ENCODE measurements around the gene ACVR1C.

The ACVR1C gene

DNA sequence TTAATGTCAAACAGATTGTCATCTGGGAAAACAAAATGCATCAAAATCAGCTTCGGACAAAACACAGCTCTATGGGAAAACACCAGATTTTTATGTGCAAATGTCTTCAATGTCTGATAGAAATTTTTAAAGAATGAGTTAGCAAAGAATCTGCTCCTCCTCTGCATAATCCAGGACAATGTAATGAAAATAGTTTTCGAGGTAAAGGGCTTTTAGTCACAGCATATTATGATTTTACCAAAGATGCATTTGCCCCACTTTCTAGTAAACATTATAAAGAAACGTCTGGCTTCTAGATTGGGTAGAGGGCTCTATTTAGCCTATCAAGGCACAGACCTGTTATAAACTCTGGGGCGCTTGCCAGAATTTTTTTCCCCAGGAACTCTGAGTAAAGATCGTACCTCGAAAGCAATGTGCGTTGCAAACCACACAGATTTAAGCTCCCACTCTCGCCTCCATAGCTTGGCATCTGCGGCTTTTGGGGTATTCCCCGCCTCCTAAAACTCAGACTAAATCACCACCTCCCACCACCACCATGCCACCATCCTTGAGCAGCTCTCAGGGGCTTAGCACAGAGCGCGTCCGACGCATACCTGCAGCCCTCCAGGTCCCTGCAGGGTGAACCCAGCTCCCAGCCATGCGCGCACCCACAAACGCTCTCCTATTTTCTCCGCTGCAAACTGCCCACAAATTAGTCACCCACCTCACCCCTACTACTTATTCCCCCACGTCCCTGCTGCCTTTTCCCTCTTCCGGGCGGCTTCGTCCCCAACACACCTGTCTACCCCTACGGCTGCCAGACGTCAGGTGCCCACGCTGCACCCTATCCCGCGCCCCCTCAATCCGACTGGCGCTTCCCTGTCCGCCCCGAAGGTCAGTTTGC, 829 bp downstream of the ACVR1C start:
- TF ChIP-seq POLR2AphosphoS5 (IDR thresholded peaks at IDR 0.05; ENCODE audit: low read depth, low read length) = no peak
- TF ChIP-seq, protein P1, sequence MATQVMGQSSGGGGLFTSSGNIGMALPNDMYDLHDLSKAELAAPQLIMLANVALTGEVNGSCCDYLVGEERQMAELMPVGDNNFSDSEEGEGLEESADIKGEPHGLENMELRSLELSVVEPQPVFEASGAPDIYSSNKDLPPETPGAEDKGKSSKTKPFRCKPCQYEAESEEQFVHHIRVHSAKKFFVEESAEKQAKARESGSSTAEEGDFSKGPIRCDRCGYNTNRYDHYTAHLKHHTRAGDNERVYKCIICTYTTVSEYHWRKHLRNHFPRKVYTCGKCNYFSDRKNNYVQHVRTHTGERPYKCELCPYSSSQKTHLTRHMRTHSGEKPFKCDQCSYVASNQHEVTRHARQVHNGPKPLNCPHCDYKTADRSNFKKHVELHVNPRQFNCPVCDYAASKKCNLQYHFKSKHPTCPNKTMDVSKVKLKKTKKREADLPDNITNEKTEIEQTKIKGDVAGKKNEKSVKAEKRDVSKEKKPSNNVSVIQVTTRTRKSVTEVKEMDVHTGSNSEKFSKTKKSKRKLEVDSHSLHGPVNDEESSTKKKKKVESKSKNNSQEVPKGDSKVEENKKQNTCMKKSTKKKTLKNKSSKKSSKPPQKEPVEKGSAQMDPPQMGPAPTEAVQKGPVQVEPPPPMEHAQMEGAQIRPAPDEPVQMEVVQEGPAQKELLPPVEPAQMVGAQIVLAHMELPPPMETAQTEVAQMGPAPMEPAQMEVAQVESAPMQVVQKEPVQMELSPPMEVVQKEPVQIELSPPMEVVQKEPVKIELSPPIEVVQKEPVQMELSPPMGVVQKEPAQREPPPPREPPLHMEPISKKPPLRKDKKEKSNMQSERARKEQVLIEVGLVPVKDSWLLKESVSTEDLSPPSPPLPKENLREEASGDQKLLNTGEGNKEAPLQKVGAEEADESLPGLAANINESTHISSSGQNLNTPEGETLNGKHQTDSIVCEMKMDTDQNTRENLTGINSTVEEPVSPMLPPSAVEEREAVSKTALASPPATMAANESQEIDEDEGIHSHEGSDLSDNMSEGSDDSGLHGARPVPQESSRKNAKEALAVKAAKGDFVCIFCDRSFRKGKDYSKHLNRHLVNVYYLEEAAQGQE (IDR thresholded peaks at IDR 0.05; ENCODE audit: insufficient read depth in 1 of 2, low read depth in 2 of 2, low read length in 2 of 2) = no peak
- no peak for TF ChIP-seq SIN3A (IDR thresholded peaks at IDR 0.05; ENCODE audit: borderline replicate concordance, insufficient read depth, low read length)
- TF ChIP-seq TAF1 (IDR thresholded peaks at IDR 0.05; ENCODE audit: borderline replicate concordance, insufficient read depth, low read length) = no peak
- TF ChIP-seq FOXP2 (optimal IDR thresholded peaks at IDR 0.05; ENCODE audit: borderline replicate concordance, extremely low read depth, extremely low read length, insufficient read depth) = no peak

DNA sequence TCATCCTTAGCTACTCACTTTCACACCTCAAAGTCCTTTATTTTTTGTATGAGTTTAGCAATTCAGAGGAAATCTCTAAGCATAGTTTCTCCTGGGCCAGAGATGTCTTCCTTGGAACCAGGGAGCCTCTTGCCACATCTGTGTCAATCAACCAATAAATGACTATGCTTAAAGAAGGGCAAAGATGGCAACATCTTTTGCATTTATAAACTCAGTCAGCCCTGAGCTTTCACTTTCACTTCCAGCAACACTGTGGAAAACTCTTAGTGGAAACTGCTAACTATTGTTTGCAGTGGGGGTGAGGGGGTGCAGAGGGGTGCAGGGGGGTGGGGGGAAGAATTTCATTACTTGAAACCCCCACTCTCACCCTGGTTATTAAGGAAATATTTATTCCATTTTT, 3.4 kb downstream of the ACVR1C start:
- no peak for TF ChIP-seq SIN3A (IDR thresholded peaks at IDR 0.05; ENCODE audit: borderline replicate concordance, insufficient read depth, low read length)
- TF ChIP-seq, protein P1 (IDR thresholded peaks at IDR 0.05; ENCODE audit: insufficient read depth in 1 of 2, low read depth in 2 of 2, low read length in 2 of 2) = no peak
- no peak for TF ChIP-seq POLR2AphosphoS5 (IDR thresholded peaks at IDR 0.05; ENCODE audit: low read depth, low read length)
- no peak for TF ChIP-seq TAF1 (IDR thresholded peaks at IDR 0.05; ENCODE audit: borderline replicate concordance, insufficient read depth, low read length)
- TF ChIP-seq FOXP2 (optimal IDR thresholded peaks at IDR 0.05; ENCODE audit: borderline replicate concordance, extremely low read depth, extremely low read length, insufficient read depth) = no peak

DNA sequence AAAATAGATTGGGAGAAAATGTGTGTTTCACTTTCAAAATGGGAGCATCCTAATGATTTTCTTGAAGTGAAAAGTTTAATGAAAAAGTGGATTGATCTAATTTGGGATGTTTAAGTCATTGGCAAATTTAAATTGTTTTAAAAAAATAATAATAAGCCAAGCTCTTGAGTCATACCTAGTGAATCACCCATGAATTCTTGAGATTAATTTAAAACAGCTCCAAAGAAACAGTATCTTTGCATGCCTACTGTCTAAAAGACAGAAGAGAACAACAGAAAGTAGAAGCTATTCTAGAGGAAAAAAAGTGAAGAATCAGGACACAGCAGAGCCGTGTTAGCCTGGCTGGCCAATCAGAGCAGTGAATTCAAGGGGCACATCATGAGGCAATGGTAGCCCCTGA, 7.7 kb downstream of the ACVR1C start:
- TF ChIP-seq TAF1 (IDR thresholded peaks at IDR 0.05; ENCODE audit: borderline replicate concordance, insufficient read depth, low read length) = no peak
- no peak for TF ChIP-seq FOXP2 (optimal IDR thresholded peaks at IDR 0.05; ENCODE audit: borderline replicate concordance, extremely low read depth, extremely low read length, insufficient read depth)
- no peak for TF ChIP-seq POLR2AphosphoS5 (IDR thresholded peaks at IDR 0.05; ENCODE audit: low read depth, low read length)
- TF ChIP-seq SIN3A (IDR thresholded peaks at IDR 0.05; ENCODE audit: borderline replicate concordance, insufficient read depth, low read length) = no peak
- TF ChIP-seq, protein P1 (IDR thresholded peaks at IDR 0.05; ENCODE audit: insufficient read depth in 1 of 2, low read depth in 2 of 2, low read length in 2 of 2) = no peak

DNA sequence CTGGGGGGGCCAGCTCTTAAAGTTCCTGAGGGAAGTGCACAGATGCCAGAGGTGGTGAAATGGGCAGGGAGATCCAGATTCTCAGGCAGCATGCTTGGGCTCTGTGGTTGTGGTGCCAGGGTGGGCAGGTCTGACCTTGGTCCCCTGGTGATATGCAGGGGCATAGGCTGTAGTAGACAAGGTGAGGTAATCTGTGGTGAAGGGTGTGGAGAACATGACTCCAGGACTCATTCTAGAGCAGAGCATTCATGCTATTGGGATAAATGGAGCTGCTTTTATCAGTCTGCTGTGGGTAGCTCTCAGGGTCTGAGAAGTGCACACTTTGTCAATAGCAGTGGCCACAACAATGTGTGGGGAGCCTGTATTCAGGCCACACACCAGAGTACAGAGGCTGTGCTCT, 16.9 kb downstream of the ACVR1C start:
- no peak for TF ChIP-seq SIN3A (IDR thresholded peaks at IDR 0.05; ENCODE audit: borderline replicate concordance, insufficient read depth, low read length)
- no peak for TF ChIP-seq POLR2AphosphoS5 (IDR thresholded peaks at IDR 0.05; ENCODE audit: low read depth, low read length)
- no peak for TF ChIP-seq TAF1 (IDR thresholded peaks at IDR 0.05; ENCODE audit: borderline replicate concordance, insufficient read depth, low read length)
- TF ChIP-seq FOXP2 (optimal IDR thresholded peaks at IDR 0.05; ENCODE audit: borderline replicate concordance, extremely low read depth, extremely low read length, insufficient read depth) = no peak
- TF ChIP-seq, protein P1 (IDR thresholded peaks at IDR 0.05; ENCODE audit: insufficient read depth in 1 of 2, low read depth in 2 of 2, low read length in 2 of 2) = no peak
